COLO668 (cell line): ENCODE results near the gene SMIM15.

Source experiments
- DNase-seq: peaks from one replicate; lab custom pipeline; 2025; ENCODE audit not compliant: unreplicated experiment; lab: John Stamatoyannopoulos, UW

Gene SMIM15

DNA sequence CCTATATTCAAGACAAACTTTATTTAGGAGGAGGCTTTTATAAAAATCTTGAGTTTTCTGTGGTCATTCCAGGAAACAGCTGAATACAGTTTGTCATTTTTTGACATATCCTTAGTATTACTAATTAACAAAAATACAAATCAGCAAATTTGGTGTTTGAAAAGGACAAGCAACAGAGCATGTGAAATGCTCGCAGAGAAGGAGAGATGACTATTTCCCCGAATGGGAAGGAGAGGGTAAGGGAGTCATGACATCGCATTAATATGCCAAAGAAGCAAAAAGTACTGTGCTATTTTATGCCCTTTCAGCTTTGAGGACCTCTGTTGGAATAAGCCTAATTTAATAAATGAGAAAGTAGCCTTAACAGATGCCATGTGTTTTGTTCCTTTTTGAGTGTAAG lies 1.8 kb downstream of the SMIM15 start:
- no peak for DNase-seq

GRCh38 chr5:61159836-61160235 lies 2.4 kb downstream of the SMIM15 start:
- DNase-seq, result no peak

DNA sequence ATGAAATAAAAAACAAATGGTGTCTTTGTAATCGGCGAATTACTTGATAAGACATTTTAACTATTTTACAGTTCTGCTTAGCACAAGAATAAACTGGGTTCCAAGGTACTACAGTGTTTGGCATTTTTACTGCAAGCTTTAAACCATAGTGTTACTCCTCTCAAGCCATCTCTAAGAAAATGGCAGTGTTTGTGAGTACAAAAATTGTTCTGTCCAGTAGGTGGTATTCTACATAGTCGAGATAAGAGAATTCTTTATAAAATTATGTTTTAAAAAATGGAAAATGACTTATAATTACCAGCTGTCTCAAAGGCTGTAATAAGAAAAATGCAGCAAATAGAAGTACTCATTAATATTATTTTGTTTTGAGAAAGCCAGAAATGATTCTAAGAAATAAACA lies 3.2 kb downstream of the SMIM15 start:
- DNase-seq, result no peak

DNA sequence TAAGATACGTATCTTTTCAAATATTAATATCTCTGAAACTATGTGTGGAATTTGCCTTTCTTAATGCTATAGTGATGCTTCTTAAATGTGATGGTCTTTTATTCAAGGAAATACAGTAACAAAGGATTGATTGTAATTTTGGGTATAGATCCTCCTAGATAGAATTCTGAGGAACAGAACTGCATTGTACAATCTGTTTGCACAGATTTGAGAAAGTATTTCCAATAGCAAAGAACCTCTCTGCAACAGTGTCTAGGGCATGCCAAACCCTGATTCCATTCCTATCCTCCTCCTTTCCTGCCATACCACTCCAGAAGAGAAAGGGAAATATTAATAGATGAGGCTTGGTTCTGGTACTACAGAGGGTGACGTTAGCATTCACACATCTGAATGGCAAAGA lies 10.4 kb downstream of the SMIM15 start:
- DNase-seq, result no peak

DNA sequence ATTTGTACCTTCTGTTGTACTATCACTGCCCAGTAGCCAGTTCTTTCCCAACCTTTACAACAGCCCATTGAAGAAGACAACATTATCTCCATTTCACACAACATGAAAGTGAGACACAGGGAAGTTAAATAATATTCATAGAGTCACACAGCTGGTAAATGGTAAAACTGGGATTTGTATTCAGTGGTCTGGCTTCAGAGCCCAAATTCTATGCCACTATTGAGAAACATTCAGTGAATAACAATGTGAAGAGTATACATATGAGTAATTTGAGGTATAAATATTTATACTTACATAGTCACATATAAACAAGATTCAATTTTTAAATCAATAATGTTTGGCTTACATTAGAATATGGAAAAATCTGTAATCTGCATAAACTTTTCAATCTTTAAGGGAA lies 13.8 kb downstream of the SMIM15 start:
- DNase-seq, result no peak

- DNase-seq, result no peak
Measured at GRCh38 chr5:61142811-61143210, 19.5 kb downstream of the SMIM15 start.

- DNase-seq, result no peak
Measured at GRCh38 chr5:61142391-61142790, 19.9 kb downstream of the SMIM15 start.

GRCh38 chr5:61141801-61142200 lies 20.5 kb downstream of the SMIM15 start:
- DNase-seq, result no peak

DNA sequence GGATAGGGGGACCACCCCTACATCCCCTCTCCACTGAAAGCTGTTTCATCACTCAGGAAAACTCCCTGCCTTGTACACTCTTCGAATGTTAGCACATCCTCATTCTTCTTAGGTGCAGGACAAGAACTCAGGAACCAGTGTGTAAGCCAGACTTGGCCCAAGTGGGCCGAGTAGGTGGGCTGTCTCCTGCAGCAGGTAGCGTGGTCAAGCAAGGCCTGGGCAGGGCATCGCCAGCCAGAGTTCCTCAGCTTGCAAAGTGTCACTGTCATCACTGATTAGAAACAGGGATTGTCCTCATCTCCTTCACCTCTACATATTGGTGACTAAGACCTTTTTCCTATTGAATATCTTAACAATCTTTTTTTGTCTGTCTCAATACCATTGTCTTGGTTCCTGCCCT lies 22.3 kb downstream of the SMIM15 start:
- DNase-seq, result no peak

DNA sequence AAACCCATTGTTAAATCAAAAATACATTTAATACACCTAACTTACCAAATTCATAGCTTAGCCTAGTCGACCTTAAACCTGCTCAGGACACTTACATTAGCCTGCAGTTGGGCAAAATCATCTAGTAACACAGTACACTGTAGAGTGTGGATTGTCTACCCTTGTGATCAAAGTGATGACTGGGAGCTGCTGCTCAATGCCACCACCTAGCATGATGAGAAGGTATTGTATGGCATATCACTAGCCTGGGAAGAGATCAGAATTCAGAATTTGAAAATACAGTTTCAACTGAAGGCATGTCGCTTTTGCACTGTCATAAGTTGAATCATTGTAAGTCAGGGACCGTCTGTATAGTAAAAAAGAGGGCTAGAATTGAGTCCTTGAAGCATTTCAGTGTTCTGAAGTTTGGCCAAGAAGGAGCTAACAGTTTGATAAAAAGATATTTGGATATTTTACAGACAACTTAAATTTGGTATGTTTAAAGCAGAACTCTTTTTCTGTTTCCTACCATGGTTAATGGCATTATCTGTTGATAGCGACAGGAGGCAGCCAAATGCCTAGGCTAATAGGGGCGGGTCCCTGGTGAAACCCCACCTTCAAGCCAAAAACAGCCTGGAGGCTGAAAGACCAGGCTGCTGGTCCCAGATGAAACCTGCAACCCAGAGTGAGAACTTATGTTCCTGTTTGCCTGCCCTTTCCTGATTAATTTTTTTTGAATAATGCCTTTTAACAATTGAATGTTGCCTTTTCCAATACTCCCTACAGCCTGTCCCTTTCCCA lies 23.0 kb downstream of the SMIM15 start:
- no peak for DNase-seq

DNA sequence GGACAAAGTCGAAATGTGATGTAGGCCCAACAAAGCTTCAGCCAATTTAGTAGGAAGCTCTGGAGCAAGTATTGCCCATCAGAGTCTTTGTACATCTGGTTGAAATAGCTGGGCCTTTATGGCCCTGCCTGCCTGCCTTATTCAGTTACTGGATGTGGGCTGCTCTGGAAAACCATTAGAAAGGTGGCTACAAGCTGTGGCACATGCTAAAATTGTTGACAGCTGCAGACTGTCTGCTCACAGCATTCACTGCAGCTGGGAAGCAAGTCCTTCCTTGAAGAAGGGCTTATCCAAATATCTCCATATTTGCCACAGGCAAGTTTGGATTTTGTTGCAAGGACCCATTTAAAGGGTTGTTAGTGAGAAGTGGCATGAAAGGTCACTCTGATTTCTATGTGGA lies 24.4 kb downstream of the SMIM15 start:
- no peak for DNase-seq

GRCh38 chr5:61132559-61132958 lies 29.7 kb downstream of the SMIM15 start:
- no peak for DNase-seq

GRCh38 chr5:61130289-61130688 lies 32.0 kb downstream of the SMIM15 start:
- no peak for DNase-seq

- peak; percentile 19 for DNase-seq
Measured at GRCh38 chr5:61123145-61123544, 39.1 kb downstream of the SMIM15 start.

GRCh38 chr5:61120534-61120933 lies 41.7 kb downstream of the SMIM15 start:
- DNase-seq, result no peak

- DNase-seq, result no peak
Measured at GRCh38 chr5:61119066-61119465, 43.2 kb downstream of the SMIM15 start.

DNA sequence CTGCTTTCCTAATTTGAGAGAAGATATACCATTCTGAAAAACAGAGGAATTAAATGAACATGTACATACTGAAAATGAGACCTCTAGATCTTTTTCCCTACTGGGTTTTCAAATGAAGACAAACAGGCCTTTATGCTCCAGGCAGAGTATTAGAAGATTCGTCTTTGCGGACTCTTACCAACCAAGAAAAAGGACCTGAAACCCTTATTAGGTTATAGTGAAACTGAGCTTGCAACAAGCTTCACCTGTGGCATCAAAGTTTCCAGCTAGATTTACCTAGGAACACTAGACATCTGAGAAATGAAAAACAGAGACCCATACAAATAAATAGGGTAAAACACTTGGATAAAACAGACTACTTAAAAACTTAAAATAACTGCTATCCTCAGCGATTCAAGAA lies 46.3 kb downstream of the SMIM15 start:
- DNase-seq, result no peak

DNA sequence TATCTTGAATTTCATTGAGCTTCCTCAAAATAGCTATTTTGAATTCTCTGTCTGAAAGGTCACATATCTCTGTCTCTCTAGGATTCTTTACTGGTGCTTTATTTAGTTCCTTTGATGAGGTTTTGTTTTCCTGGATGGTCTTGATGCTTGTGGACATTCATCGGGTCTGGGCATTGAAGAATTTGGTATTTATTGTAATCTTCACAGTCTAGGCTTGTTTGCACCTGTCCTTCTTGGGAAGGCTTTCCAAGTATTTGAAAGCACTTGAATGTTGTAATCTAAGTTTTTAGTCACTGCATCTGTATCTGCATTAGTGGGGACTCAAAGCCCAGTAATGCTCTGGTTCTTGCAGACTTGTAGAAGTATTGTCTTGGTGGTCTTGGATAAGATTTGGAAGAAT lies 47.8 kb downstream of the SMIM15 start:
- DNase-seq, result no peak
